ENCODE results near the gene RFNG. TPM values are rescaled to one million over a fixed set of nuclear protein-coding genes. Genes with fewer than 3 reads are reported as not detected.
A peak's percentile ranks its signal among the peaks of the same experiment; 100 is the strongest.

RFNG gene
- total and polyA plus RNA-seq, 2 of the 13 experiments (the other 11 are each of a cell fraction or from before 2014, with no cell fraction given), result 61.4 to 64.0 TPM

DNA sequence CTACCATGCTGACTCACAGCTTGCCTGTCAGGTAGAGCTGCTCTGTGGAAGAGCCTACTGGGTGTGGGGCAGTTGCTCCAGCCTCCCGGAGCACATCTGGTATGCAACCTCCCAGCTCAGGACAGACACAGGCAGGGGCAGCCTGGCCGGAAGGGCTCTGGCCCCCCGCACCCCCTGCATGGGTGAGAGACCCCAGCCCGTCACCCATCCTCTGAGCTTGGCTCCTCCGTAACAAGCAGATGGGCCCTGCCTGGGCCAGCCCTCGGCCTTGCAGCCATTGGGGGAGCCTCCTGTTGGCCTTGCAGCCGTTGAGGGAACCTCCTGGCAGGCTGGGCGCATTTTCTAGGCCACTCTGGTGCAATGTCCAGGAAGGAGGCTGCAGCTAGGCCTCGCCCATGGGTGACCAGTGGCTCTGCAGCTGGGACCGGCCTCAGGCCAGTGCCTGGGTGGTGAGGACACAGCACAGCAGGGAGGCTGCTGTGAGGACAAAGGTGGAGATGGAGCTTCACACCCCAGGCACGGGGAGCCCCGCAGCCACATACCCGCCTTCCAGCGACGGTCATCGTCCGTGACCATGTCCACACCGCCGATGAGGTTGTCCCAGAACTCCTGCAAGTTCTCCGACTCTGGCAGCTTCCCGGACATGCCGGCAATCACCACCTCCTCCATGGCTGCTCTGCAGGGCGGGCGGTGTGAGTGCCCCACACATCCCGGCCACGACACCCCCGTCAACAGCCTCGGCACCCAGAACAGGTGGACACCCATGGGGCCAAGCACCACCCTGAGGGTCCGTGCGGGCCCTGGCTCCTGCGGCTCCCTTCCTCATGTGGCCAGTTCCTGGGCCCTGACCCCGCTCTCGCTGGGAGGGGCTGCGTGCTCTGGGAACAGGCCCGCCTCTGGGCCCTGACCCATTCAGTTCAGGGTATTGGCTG is 44.4 kb upstream of the RFNG start (continued):
- TF ChIP-seq, protein P1, sequence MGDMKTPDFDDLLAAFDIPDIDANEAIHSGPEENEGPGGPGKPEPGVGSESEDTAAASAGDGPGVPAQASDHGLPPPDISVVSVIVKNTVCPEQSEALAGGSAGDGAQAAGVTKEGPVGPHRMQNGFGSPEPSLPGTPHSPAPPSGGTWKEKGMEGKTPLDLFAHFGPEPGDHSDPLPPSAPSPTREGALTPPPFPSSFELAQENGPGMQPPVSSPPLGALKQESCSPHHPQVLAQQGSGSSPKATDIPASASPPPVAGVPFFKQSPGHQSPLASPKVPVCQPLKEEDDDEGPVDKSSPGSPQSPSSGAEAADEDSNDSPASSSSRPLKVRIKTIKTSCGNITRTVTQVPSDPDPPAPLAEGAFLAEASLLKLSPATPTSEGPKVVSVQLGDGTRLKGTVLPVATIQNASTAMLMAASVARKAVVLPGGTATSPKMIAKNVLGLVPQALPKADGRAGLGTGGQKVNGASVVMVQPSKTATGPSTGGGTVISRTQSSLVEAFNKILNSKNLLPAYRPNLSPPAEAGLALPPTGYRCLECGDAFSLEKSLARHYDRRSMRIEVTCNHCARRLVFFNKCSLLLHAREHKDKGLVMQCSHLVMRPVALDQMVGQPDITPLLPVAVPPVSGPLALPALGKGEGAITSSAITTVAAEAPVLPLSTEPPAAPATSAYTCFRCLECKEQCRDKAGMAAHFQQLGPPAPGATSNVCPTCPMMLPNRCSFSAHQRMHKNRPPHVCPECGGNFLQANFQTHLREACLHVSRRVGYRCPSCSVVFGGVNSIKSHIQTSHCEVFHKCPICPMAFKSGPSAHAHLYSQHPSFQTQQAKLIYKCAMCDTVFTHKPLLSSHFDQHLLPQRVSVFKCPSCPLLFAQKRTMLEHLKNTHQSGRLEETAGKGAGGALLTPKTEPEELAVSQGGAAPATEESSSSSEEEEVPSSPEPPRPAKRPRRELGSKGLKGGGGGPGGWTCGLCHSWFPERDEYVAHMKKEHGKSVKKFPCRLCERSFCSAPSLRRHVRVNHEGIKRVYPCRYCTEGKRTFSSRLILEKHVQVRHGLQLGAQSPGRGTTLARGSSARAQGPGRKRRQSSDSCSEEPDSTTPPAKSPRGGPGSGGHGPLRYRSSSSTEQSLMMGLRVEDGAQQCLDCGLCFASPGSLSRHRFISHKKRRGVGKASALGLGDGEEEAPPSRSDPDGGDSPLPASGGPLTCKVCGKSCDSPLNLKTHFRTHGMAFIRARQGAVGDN (CRISPR knock-in tag; IDR thresholded peaks at IDR 0.05), result peak; percentile 62
- 0 out of 2 replicates have a peak, but pooled peaks have one; percentile 2 for TF ChIP-seq ZNF605 (CRISPR knock-in tag; IDR thresholded peaks at IDR 0.05)
- no peak; the same call in 1 of the 2 replicates for TF ChIP-seq ZSCAN29 (CRISPR knock-in tag; conservative IDR thresholded peaks at IDR 0.05)
- TF ChIP-seq ARNT2 (CRISPR knock-in tag; IDR thresholded peaks at IDR 0.05; ENCODE audit: low read depth), result no peak
- no peak for TF ChIP-seq SRF (IDR thresholded peaks at IDR 0.05; ENCODE audit: low read depth, low read length)
- no peak for TF ChIP-seq ADNP (CRISPR knock-in tag; IDR thresholded peaks at IDR 0.05)
- TF ChIP-seq GABPB1 (CRISPR knock-in tag; IDR thresholded peaks at IDR 0.05), result no peak; the same call in 1 of the 2 replicates
- TF ChIP-seq NONO (IDR thresholded peaks at IDR 0.05), result no peak
- 0 out of 2 replicates have a peak, but pooled peaks have one; percentile 2 for TF ChIP-seq NONO (CRISPR knock-in tag; conservative IDR thresholded peaks at IDR 0.05)
- peak; percentile 8; the same call in 1 of the 2 replicates for TF ChIP-seq KDM5B (CRISPR knock-in tag; IDR thresholded peaks at IDR 0.05; ENCODE audit: borderline replicate concordance)
- no peak; the same call in 1 of the 2 replicates for TF ChIP-seq ZNF558 (CRISPR knock-in tag; IDR thresholded peaks at IDR 0.05; ENCODE audit: borderline replicate concordance)
- no peak for TF ChIP-seq ZEB1 (IDR thresholded peaks at IDR 0.05; ENCODE audit: insufficient replicate concordance, low read depth)
- peak; percentile 57; the same call in 1 of the 2 replicates for TF ChIP-seq NR1H2 (CRISPR knock-in tag; IDR thresholded peaks at IDR 0.05; ENCODE audit: borderline replicate concordance, low read depth)
- peak; percentile 79 for TF ChIP-seq ZNF296 (CRISPR knock-in tag; conservative IDR thresholded peaks at IDR 0.05)
- TF ChIP-seq, protein P2, sequence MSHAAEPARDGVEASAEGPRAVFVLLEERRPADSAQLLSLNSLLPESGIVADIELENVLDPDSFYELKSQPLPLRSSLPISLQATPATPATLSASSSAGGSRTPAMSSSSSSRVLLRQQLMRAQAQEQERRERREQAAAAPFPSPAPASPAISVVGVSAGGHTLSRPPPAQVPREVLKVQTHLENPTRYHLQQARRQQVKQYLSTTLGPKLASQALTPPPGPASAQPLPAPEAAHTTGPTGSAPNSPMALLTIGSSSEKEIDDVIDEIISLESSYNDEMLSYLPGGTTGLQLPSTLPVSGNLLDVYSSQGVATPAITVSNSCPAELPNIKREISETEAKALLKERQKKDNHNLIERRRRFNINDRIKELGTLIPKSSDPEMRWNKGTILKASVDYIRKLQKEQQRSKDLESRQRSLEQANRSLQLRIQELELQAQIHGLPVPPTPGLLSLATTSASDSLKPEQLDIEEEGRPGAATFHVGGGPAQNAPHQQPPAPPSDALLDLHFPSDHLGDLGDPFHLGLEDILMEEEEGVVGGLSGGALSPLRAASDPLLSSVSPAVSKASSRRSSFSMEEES (CRISPR knock-in tag; IDR thresholded peaks at IDR 0.05), result no peak
- TF ChIP-seq ZBTB37 (CRISPR knock-in tag; IDR thresholded peaks at IDR 0.05), result no peak
- TF ChIP-seq ZNF260 (CRISPR knock-in tag; IDR thresholded peaks at IDR 0.05; ENCODE audit: borderline replicate concordance, low read depth), result no peak
